ENCODE data around the gene CCDC88C. TPM values are rescaled to one million over a fixed set of nuclear protein-coding genes. Genes with fewer than 3 reads are reported as not detected.

CCDC88C gene
- polyA plus RNA-seq, 2 of the 4 experiments (the other 2 are of a cell fraction): 2.9 to 3.7 TPM

- CTCF ChIA-PET: no interaction called here
- TF ChIP-seq JUN (IDR thresholded peaks at IDR 0.05) (no peak), SMC3 (IDR thresholded peaks at IDR 0.05) (no peak), ZNF302 (CRISPR knock-in tag; IDR thresholded peaks at IDR 0.05) (no peak), REST (IDR thresholded peaks at IDR 0.05) (no peak), EHF (CRISPR knock-in tag; IDR thresholded peaks at IDR 0.05) (no peak), CBX8 (IDR thresholded peaks at IDR 0.05) (no peak), CHD2 (IDR thresholded peaks at IDR 0.05; ENCODE audit: low read length, partially characterized antibody) (no peak), HDAC2 (IDR thresholded peaks at IDR 0.05) (no peak), HOXB13 (CRISPR knock-in tag; IDR thresholded peaks at IDR 0.05; ENCODE audit: low read depth) (no peak), CTCF (IDR thresholded peaks at IDR 0.05) (no peak), FOXS1 (CRISPR knock-in tag; IDR thresholded peaks at IDR 0.05) (no peak), POLR2AphosphoS2 (conservative IDR thresholded peaks at IDR 0.05; ENCODE audit: low read length) (no peak), HMGXB4 (CRISPR knock-in tag; IDR thresholded peaks at IDR 0.05; ENCODE audit: borderline replicate concordance) (no peak), CHD4 (IDR thresholded peaks at IDR 0.05; ENCODE audit: borderline replicate concordance) (no peak), MYC (IDR thresholded peaks at IDR 0.05; ENCODE audit: borderline replicate concordance, low read length) (no peak), BHLHE40 (IDR thresholded peaks at IDR 0.05; ENCODE audit: low read depth, low read length) (no peak), POLR2A (IDR thresholded peaks at IDR 0.05; ENCODE audit: low read length) (no peak), PHF8 (IDR thresholded peaks at IDR 0.05; ENCODE audit: borderline replicate concordance, low read depth) (no peak)
- H3K4me2 ChIP-seq: no peak overlapping the region
- H3K27ac ChIP-seq: no peak overlapping the region
- H3K4me3 ChIP-seq: no peak overlapping the region
- no peaks in the 10 kb centered on the region for H3K4me1 ChIP-seq
- POLR2A ChIA-PET: no interaction called here
- no peaks in the 10 kb centered on the region for H3K9me3 ChIP-seq
- no peak for DNase-seq (ENCODE audit: low read depth in 1 of 2, low spot score in 1 of 2)
- no peak for ATAC-seq
- FAIRE-seq: no peak
- WGBS (ENCODE audit: missing lambda C conversion rate): 82% methylated on average over 4 of the region's 5 CpGs
Measured at GRCh38 chr14:91406982-91407381, 10.6 kb downstream of the CCDC88C start.

GRCh38 chr14:91406451-91406850 lies 11.2 kb downstream of the CCDC88C start:
- no peak overlapping the region for H3K4me2 ChIP-seq
- ChIA-PET POLR2A (no interaction called here), CTCF (no interaction called here)
- TF ChIP-seq USF2 (IDR thresholded peaks at IDR 0.05): no peak
- TF ChIP-seq MYC (IDR thresholded peaks at IDR 0.05; ENCODE audit: borderline replicate concordance, low read length): no peak
- no peak for TF ChIP-seq SMC3 (IDR thresholded peaks at IDR 0.05)
- no peak for TF ChIP-seq GATA3 (IDR thresholded peaks at IDR 0.05; ENCODE audit: borderline replicate concordance)
- no peak for TF ChIP-seq ZNF302 (CRISPR knock-in tag; IDR thresholded peaks at IDR 0.05)
- no peak for TF ChIP-seq EP300 (IDR thresholded peaks at IDR 0.05)
- TF ChIP-seq REST (IDR thresholded peaks at IDR 0.05): no peak
- TF ChIP-seq KDM1A (IDR thresholded peaks at IDR 0.05; ENCODE audit: low read depth): no peak
- no peak for TF ChIP-seq TFCP2L1 (CRISPR knock-in tag; IDR thresholded peaks at IDR 0.05)
- no peak for TF ChIP-seq CBX2 (IDR thresholded peaks at IDR 0.05; ENCODE audit: borderline replicate concordance, low read depth)
- TF ChIP-seq EHMT2 (IDR thresholded peaks at IDR 0.05; ENCODE audit: low read depth): no peak
- no peak for TF ChIP-seq TP53 (CRISPR knock-in tag; IDR thresholded peaks at IDR 0.05)
- no peaks in the 10 kb centered on the region for H3K9me3 ChIP-seq
- ATAC-seq (0 out of 6 replicates have a peak, but pooled peaks of 1 of the 2 experiments have one; percentile 22), DNase-seq (ENCODE audit: low read depth in 1 of 2, low spot score in 1 of 2) (no peak), FAIRE-seq (no peak)
- H3K27ac ChIP-seq: no peak overlapping the region
- H3K4me1 ChIP-seq: no peaks in the 10 kb centered on the region
- WGBS (ENCODE audit: missing lambda C conversion rate): 98% methylated on average over 5 of the region's 8 CpGs
- no peak overlapping the region for H3K4me3 ChIP-seq

All from A549 (cell line).